Thoracic aorta endothelial cell (primary cell): ENCODE data around the gene F10. TPM values are rescaled to one million over a fixed set of nuclear protein-coding genes. Genes with fewer than 3 reads are reported as not detected.

Source experiments
- small RNA-seq: library from RNA; depleted of rRNA; stranded (forward); fragments of <200 nt; gene quantifications from one replicate; pipeline ENCODE3, GENCODE V24; 2012
- total RNA-seq: library from RNA; depleted of rRNA; stranded (reverse); fragments of >200 nt; gene quantifications from 2 replicates; pipeline ENCODE4 v1.2.3, GENCODE V29; 2012

F10 gene
- 0.40 TPM in 1 of 2 replicates, not detected in the other for total RNA-seq

GRCh38 chr13:113122550-113123225 is at the start of gene F10:
Gene F10 (plus strand): TSS chr13:113122799. CDS start chr13:113122856, 57 bp downstream.

GRCh38 chr13:113105032-113105920 is 17.3 kb upstream of the F10 start, which contains the start of gene F7:
Gene F7 (plus strand): TSS chr13:113105791. CDS start chr13:113105842, 51 bp downstream.

GRCh38 chr13:113157929-113158747 is 35.5 kb downstream of the F10 start, which contains the start of gene PROZ:
Gene PROZ (plus strand): TSS chr13:113158648. CDS start chr13:113158661, 13 bp downstream.

Small RNAs within 50 kb of the gene (small RNA-seq; reads per million reads assigned to genes)
- gene AL137002.1, result not detected

Other genes with a start within 250 kb of the F10 start
- 0.07 TPM in 1 of 2 replicates, not detected in the other for gene MCF2L, start 153.6 kb upstream of the F10 start, total RNA-seq
- not detected in 2 replicates for gene F7, start 17.0 kb upstream of the F10 start, total RNA-seq
- not detected in 2 replicates for gene PROZ, start 35.8 kb downstream of the F10 start, total RNA-seq
- gene PCID2, start 85.9 kb downstream of the F10 start, total RNA-seq, result 64.3 and 73.8 TPM in 2 replicates
- 130 and 131 TPM in 2 replicates for gene CUL4A, start 86.8 kb downstream of the F10 start, total RNA-seq
- 121 and 130 TPM in 2 replicates for gene LAMP1, start 174.4 kb downstream of the F10 start, total RNA-seq
- 0.13 TPM in 1 of 2 replicates, not detected in the other for gene GRTP1, start 241.3 kb downstream of the F10 start, total RNA-seq